ENCODE measurements around the gene MST1R. TPM values are rescaled to one million over a fixed set of nuclear protein-coding genes. Genes with fewer than 3 reads are reported as not detected.
A peak's percentile ranks its signal among the peaks of the same experiment; 100 is the strongest.

MST1R gene
- total and polyA plus RNA-seq, 9 of the 15 experiments (the other 6 are each of a cell fraction or from before 2014, with no cell fraction given) = 1.3 to 10.0 (median 3.8) TPM

GRCh38 chr3:49856181-49857005 is 47.3 kb downstream of the MST1R start, which contains the start of gene TRAIP (continued):
- TF ChIP-seq CCNT2 (IDR thresholded peaks at IDR 0.05; ENCODE audit: borderline replicate concordance, extremely low read depth, insufficient read length, low read depth, low read length) (no peak), HLTF (IDR thresholded peaks at IDR 0.05) (no peak), MAZ (CRISPR knock-in tag; conservative IDR thresholded peaks at IDR 0.05 in 1 of 2, IDR thresholded peaks at IDR 0.05 in 1 of 2) (peak in 1 of 2 experiments; percentile 31; a peak in 2 of 4 replicates), NELFE (IDR thresholded peaks at IDR 0.05; ENCODE audit: insufficient read depth, insufficient read length) (no peak), TAF9B (IDR thresholded peaks at IDR 0.05; ENCODE audit: partially characterized antibody) (no peak), FOS (IDR thresholded peaks at IDR 0.05; ENCODE audit: extremely low read depth, insufficient read length) (no peak), NRF1 (conservative IDR thresholded peaks at IDR 0.05 in 1 of 2, IDR thresholded peaks at IDR 0.05 in 1 of 2) (peak; percentile 36 to 53; a peak in 3 of 4 replicates), NFXL1 (CRISPR knock-in tag; IDR thresholded peaks at IDR 0.05) (no peak), TBP (optimal IDR thresholded peaks at IDR 0.05; ENCODE audit: low read depth, low read length) (peak; percentile 53), SIN3B (IDR thresholded peaks at IDR 0.05; ENCODE audit: low read depth) (peak; percentile 93), MYC (IDR thresholded peaks at IDR 0.05; ENCODE audit: low read depth, low read length) (peak; percentile 48; the same call in 1 of the 2 replicates), MYC (CRISPR knock-in tag; IDR thresholded peaks at IDR 0.05; ENCODE audit: borderline replicate concordance, low read depth) (no peak), POLR2H (tag; IDR thresholded peaks at IDR 0.05; ENCODE audit: low read depth) (peak; percentile 49; the same call in 1 of the 2 replicates), ETS2 (tag; IDR thresholded peaks at IDR 0.05; ENCODE audit: borderline replicate concordance, poor library complexity, severe bottlenecking) (no peak), ATF2 (CRISPR knock-in tag; IDR thresholded peaks at IDR 0.05) (no peak), NCOA4 (IDR thresholded peaks at IDR 0.05; ENCODE audit: partially characterized antibody) (no peak), THRAP3 (IDR thresholded peaks at IDR 0.05; ENCODE audit: borderline replicate concordance) (no peak), HNRNPLL (IDR thresholded peaks at IDR 0.05; ENCODE audit: low read depth, low read length, poor library complexity, severe bottlenecking) (no peak), HMG20B (CRISPR knock-in tag; IDR thresholded peaks at IDR 0.05) (no peak), KAT8 (IDR thresholded peaks at IDR 0.05; ENCODE audit: low read depth) (no peak), C11orf30 (IDR thresholded peaks at IDR 0.05; ENCODE audit: low read depth) (peak; percentile 90), SFPQ (IDR thresholded peaks at IDR 0.05; ENCODE audit: low read depth, low read length) (no peak), RFX5 (IDR thresholded peaks at IDR 0.05; ENCODE audit: low read depth, low read length) (no peak), SIN3A (IDR thresholded peaks at IDR 0.05; ENCODE audit: borderline replicate concordance in 2 of 2, control insufficient read depth in 1 of 2, low read depth in 2 of 2, low read length in 2 of 2) (peak; percentile 59 to 83; a peak in 1 of 4 replicates), SMAD4 (CRISPR knock-in tag; conservative IDR thresholded peaks at IDR 0.05) (no peak), NFE2 (IDR thresholded peaks at IDR 0.05; ENCODE audit: low read depth) (0 out of 2 replicates have a peak, but pooled peaks have one; percentile 15)
